Measurements from ENCODE around the gene CACNA1S. TPM values are rescaled to one million over a fixed set of nuclear protein-coding genes. Genes with fewer than 3 reads are reported as not detected.
A peak's percentile ranks its signal among the peaks of the same experiment; 100 is the strongest.

The CACNA1S gene
- total RNA-seq, 1 donor from 2014 or later: 0.05 TPM

DNA sequence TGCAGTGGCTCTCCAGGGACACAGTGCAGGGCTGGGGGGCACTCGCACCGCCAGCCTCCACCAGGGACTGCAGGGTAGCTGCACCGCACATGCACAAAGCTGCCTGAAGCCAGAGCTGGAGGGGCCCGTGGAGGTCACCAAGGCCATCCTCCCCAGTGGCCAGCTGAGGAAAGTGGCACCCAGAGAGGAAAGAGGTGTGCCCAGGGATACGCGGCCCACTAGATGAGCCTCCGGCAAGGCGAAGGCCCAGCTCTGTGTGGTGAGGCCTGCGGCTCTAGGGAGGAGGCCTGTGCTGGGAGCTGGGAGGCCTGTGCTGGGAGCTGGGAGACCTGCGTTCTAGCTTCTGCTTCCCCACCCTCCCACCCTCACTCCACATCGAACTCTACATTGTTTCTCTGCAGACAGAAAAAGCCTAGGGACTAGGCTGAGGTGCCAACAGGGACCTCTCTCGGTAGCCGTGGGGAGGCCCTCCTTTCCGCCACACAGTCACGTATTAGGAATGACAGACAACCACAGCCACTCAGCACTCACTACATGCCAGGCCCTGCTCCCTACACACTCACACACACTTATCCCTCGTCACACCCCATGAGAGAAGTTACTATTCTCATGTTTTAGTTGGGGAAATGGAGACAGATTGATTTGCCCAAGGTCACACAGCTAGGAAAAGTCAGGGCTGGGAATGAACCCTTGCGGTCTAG is 15.7 kb upstream of the CACNA1S start:
- H3K4me3 Mint-ChIP-seq (ENCODE audit: low read depth): no peak overlapping the region
- TF ChIP-seq, protein P1, sequence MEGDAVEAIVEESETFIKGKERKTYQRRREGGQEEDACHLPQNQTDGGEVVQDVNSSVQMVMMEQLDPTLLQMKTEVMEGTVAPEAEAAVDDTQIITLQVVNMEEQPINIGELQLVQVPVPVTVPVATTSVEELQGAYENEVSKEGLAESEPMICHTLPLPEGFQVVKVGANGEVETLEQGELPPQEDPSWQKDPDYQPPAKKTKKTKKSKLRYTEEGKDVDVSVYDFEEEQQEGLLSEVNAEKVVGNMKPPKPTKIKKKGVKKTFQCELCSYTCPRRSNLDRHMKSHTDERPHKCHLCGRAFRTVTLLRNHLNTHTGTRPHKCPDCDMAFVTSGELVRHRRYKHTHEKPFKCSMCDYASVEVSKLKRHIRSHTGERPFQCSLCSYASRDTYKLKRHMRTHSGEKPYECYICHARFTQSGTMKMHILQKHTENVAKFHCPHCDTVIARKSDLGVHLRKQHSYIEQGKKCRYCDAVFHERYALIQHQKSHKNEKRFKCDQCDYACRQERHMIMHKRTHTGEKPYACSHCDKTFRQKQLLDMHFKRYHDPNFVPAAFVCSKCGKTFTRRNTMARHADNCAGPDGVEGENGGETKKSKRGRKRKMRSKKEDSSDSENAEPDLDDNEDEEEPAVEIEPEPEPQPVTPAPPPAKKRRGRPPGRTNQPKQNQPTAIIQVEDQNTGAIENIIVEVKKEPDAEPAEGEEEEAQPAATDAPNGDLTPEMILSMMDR (IDR thresholded peaks at IDR 0.05; ENCODE audit: unreplicated experiment): no peak
- no peak overlapping the region for H3K27ac Mint-ChIP-seq
- no peak for DNase-seq (ENCODE audit: low spot score, unreplicated experiment)
- H3K4me1 Mint-ChIP-seq (ENCODE audit: low read depth): peaks cover 10% of the 10 kb centered on the region
- H3K9me3 Mint-ChIP-seq (ENCODE audit: low read depth): no peaks in the 10 kb centered on the region
- H3K27me3 Mint-ChIP-seq: peaks cover 26% of the 10 kb centered on the region
- H3K36me3 Mint-ChIP-seq (ENCODE audit: insufficient read depth): peaks cover 7% of the 10 kb centered on the region

DNA sequence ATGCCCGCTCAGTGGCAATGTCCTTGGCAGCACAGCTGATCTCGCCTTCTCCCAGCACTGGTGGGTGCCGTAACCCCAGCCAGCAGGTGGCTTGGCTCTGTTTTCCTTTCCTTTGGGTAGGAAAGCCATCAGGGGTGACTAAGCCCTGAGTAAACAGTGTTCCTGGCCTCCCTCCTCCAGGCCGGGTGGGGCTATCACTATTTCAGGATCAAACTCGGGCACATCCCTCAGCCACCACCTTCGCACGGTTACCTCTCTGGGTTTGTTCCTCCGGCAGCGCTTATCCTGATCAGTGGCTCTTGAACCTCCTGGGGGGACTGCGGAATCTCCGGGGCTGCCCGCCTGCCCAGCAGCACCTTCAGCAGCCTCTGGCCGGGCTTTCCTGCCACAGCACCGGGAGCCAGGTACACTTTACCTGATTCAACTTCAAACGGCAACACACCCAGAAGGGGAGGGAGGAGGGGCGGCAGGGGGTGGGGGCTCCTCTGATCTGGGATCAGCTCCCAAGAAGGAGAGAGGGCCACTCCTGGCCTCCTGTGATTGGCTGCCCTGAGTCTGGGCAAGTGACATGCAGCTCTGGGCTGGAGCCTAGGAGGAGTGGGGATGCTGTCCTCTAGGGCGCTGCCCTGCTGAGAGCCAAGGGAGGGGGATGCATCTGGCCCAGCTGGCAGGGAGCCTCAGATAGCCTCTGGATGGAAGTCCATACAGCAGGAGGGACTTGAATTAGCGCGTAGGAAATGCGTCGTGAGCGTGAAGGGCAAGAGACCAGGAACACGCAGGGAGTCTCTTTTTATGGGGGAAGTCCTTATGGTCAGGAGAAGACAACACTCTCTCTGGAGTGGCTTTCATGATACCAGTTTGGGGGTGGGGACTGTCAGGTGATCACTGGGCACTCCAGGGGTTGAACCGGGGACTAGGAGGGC is 14.9 kb upstream of the CACNA1S start, which contains the start of gene ASCL5:
TSS of gene ASCL5 (minus strand) at position 353 of the 923 bp plus-strand sequence. CDS start 11,812 bp downstream, outside the sequence.
- H3K27ac Mint-ChIP-seq: no peak within 1 kb of the TSS
- no peak for DNase-seq (ENCODE audit: low spot score, unreplicated experiment)
- TF ChIP-seq, protein P1 (IDR thresholded peaks at IDR 0.05; ENCODE audit: unreplicated experiment): no peak
- H3K4me3 Mint-ChIP-seq (ENCODE audit: low read depth): peak within 1 kb of the TSS; percentile 34
- H3K4me1 Mint-ChIP-seq (ENCODE audit: low read depth): peaks cover 10% of the 10 kb centered on the region
- no peaks in the 10 kb centered on the region for H3K9me3 Mint-ChIP-seq (ENCODE audit: low read depth)
- peaks cover 26% of the 10 kb centered on the region for H3K27me3 Mint-ChIP-seq
- H3K36me3 Mint-ChIP-seq (ENCODE audit: insufficient read depth): peaks cover 3% of the 10 kb centered on the region

DNA sequence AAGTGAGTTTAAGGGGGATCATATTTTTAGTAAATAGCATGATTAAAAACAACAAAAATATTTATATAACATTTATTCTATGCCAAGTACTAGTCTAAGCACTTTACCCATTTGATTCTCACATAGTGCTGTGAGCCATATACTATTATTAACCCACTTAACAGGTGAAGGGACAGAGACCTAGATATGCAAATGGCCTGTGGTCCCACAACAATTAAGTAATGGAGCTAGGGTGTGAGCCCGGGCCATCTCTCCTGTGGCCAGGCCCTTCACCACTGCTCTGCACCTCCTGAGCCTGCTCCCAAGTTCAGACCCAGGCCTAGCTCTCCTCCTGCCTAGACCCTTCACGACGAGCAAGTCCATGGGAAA is 14.2 kb upstream of the CACNA1S start:
- peaks cover 30% of the 10 kb centered on the region for H3K27me3 Mint-ChIP-seq
- no peak overlapping the region for H3K4me3 Mint-ChIP-seq (ENCODE audit: low read depth)
- TF ChIP-seq, protein P1 (IDR thresholded peaks at IDR 0.05; ENCODE audit: unreplicated experiment): no peak
- no peaks in the 10 kb centered on the region for H3K36me3 Mint-ChIP-seq (ENCODE audit: insufficient read depth)
- H3K27ac Mint-ChIP-seq: no peak overlapping the region
- H3K4me1 Mint-ChIP-seq (ENCODE audit: low read depth): peaks cover 10% of the 10 kb centered on the region
- H3K9me3 Mint-ChIP-seq (ENCODE audit: low read depth): no peaks in the 10 kb centered on the region
- DNase-seq (ENCODE audit: low spot score, unreplicated experiment): no peak

DNA sequence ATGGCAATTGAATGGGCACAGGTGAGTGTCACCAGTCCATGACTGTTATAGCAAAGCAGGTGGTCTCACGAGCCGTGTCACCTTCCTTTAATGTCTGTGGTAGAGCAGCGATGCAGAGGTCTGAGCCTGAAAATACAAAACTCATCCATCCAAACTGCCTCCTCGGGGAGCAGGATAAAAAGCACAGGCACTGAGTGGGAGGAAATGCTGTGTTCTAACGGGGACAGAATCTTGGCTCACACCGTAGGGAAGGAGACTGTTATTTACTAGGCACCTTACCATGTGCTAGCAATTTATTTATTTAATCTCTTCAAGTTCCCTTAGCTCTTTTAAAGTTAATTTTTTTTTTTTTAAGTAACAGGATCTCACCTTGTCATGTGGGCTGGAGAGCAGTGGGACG is 13.6 kb upstream of the CACNA1S start:
- Mint-ChIP-seq H3K36me3 (ENCODE audit: insufficient read depth) (no peaks in the 10 kb centered on the region), H3K27me3 (peaks cover 33% of the 10 kb centered on the region), H3K27ac (no peak overlapping the region), H3K4me3 (ENCODE audit: low read depth) (no peak overlapping the region), H3K4me1 (ENCODE audit: low read depth) (peaks cover 10% of the 10 kb centered on the region), H3K9me3 (ENCODE audit: low read depth) (no peaks in the 10 kb centered on the region)
- no peak for DNase-seq (ENCODE audit: low spot score, unreplicated experiment)
- TF ChIP-seq, protein P1 (IDR thresholded peaks at IDR 0.05; ENCODE audit: unreplicated experiment): no peak

GRCh38 chr1:201125019-201125418 is 12.8 kb upstream of the CACNA1S start:
- no peak for DNase-seq (ENCODE audit: low spot score, unreplicated experiment)
- Mint-ChIP-seq H3K4me3 (ENCODE audit: low read depth) (no peak overlapping the region), H3K27me3 (peaks cover 40% of the 10 kb centered on the region), H3K36me3 (ENCODE audit: insufficient read depth) (no peaks in the 10 kb centered on the region), H3K4me1 (ENCODE audit: low read depth) (peaks cover 10% of the 10 kb centered on the region), H3K27ac (no peak overlapping the region), H3K9me3 (ENCODE audit: low read depth) (no peaks in the 10 kb centered on the region)
- TF ChIP-seq, protein P1 (IDR thresholded peaks at IDR 0.05; ENCODE audit: unreplicated experiment): no peak

Measured in progenitor cell of endocrine pancreas (in vitro differentiated cells).